Transverse colon (tissue), 4 donors: Measurements from ENCODE around the gene KCNJ16.

ENCODE experiments used
- CTCF ChIP-seq, 5 experiments: fragments of 200-600 bp in 3 of 5; fragments of 450-650 bp in 2 of 5; sonication (generic) in 3 of 5; IDR thresholded peaks; 1 replicate in 2 of 5; 2 replicates in 3 of 5; pipeline ENCODE4 v1.5.1; 2016 to 2017; ENCODE audit warnings: antibody characterized with exemption in 5 of 5, inconsistent platforms in 3 of 5, mild to moderate bottlenecking in 2 of 5, moderate library complexity in 1 of 5
- EP300 ChIP-seq: sonication (generic); formaldehyde crosslinking; IDR thresholded peaks from one replicate; pipeline ENCODE4 v1.6.1; 2017; ENCODE audit warnings: antibody characterized with exemption, low read depth
- POLR2A ChIP-seq: fragments of 450-650 bp; IDR thresholded peaks from one replicate; pipeline ENCODE4 v1.6.1; 2016; ENCODE audit warnings: antibody characterized with exemption, mild to moderate bottlenecking, moderate library complexity
- POLR2AphosphoS5 ChIP-seq, 3 donors: sonication (generic); formaldehyde crosslinking; IDR thresholded peaks; one replicate each; pipeline ENCODE4 v1.6.1; 2016; ENCODE audit warnings: antibody characterized with exemption in 3 of 3

GRCh38 chr17:70034158-70034557, 40.9 kb upstream of the KCNJ16 start:
- TF ChIP-seq EP300 (no peak), CTCF (IDR thresholded peaks at IDR 0.05) (no peak), POLR2AphosphoS5 (IDR thresholded peaks at IDR 0.05) (no peak), POLR2A (no peak)
